WTC11 (cell line): ENCODE measurements around the gene PIGV. TPM values are rescaled to one million over a fixed set of nuclear protein-coding genes. Genes with fewer than 3 reads are reported as not detected.
A peak's percentile ranks its signal among the peaks of the same experiment; 100 is the strongest.

Source experiments
- ATAC-seq: fragments of 200-7000 bp; cut with Tn5 transposase; 2 replicates; pipeline ENCODE4 v1.10.0; 2021; ENCODE audit warnings: mild to moderate bottlenecking, moderate library complexity
- CTCF ChIA-PET: fragments of 300-600 bp; sonication (Branson Sonifier 250); formaldehyde crosslinking; loops from one replicate; lab custom pipeline; 2021; ENCODE audit warnings: antibody characterized with exemption; lab: Charles Lee
- POLR2A ChIA-PET: fragments of 350-600 bp; sonication (Branson Sonifier 250); formaldehyde crosslinking; loops from one replicate; lab custom pipeline; 2021; ENCODE audit warnings: antibody characterized with exemption; lab: Charles Lee
- DNase-seq: peaks from one replicate; pipeline ENCODE4 v3.0.0; 2021; ENCODE audit warnings: low spot score
- H3K27ac Mint-ChIP-seq: 2 replicates; pipeline ENCODE4 v1.8.0; 2021; ENCODE audit warnings: mixed read lengths
- H3K27me3 Mint-ChIP-seq: 2 replicates; pipeline ENCODE4 v1.8.0; 2021; ENCODE audit warnings: low read depth, mild to moderate bottlenecking, moderate library complexity, mixed read lengths
- H3K36me3 Mint-ChIP-seq: 2 replicates; pipeline ENCODE4 v1.8.0; 2021; ENCODE audit warnings: mixed read lengths
- H3K4me1 Mint-ChIP-seq: 2 replicates; pipeline ENCODE4 v1.8.0; 2022; ENCODE audit warnings: mixed read lengths
- H3K4me3 Mint-ChIP-seq: 2 replicates; pipeline ENCODE4 v1.8.0; 2021; ENCODE audit warnings: mild to moderate bottlenecking, moderate library complexity, mixed read lengths
- H3K9me3 Mint-ChIP-seq: 2 replicates; pipeline ENCODE4 v1.8.0; 2021; ENCODE audit warnings: mixed read lengths
- CREB1 ChIP-seq: sonication (generic); formaldehyde crosslinking; IDR thresholded peaks from 2 replicates; pipeline ENCODE4 v1.8.0; 2023; ENCODE audit warnings: mild to moderate bottlenecking, missing genetic modification reagents
- ELF4 ChIP-seq: sonication (generic); formaldehyde crosslinking; IDR thresholded peaks from 2 replicates; pipeline ENCODE4 v1.8.1; 2022; ENCODE audit warnings: low read depth, mild to moderate bottlenecking, moderate library complexity, missing genetic modification reagents
- ESRRA ChIP-seq: sonication (generic); formaldehyde crosslinking; IDR thresholded peaks from 2 replicates; pipeline ENCODE4 v1.8.1; 2022; ENCODE audit warnings: mild to moderate bottlenecking, missing genetic modification reagents, borderline replicate concordance
- ETV6 ChIP-seq: sonication (generic); formaldehyde crosslinking; IDR thresholded peaks from 2 replicates; pipeline ENCODE4 v1.8.1; 2022; ENCODE audit warnings: mild to moderate bottlenecking, missing genetic modification reagents
- GRHL2 ChIP-seq: fragments of 250-450 bp; sonication (Bioruptor Pico); IDR thresholded peaks from 2 replicates; pipeline ENCODE4 v1.8.0; 2022; ENCODE audit warnings: mild to moderate bottlenecking, moderate library complexity; ENCODE audit not compliant: insufficient replicate concordance, severe bottlenecking
- JUN ChIP-seq: sonication (generic); formaldehyde crosslinking; IDR thresholded peaks from 2 replicates; pipeline ENCODE4 v1.8.0; 2023; ENCODE audit warnings: mild to moderate bottlenecking, missing genetic modification reagents
- MXD4 ChIP-seq: fragments of 250-450 bp; sonication (Bioruptor Pico); IDR thresholded peaks from 2 replicates; pipeline ENCODE4 v1.8.0; 2021; ENCODE audit warnings: mild to moderate bottlenecking, moderate library complexity, borderline replicate concordance
- NFE2L1 ChIP-seq: sonication (generic); formaldehyde crosslinking; IDR thresholded peaks from 2 replicates; pipeline ENCODE4 v1.8.1; 2023; ENCODE audit warnings: missing genetic modification reagents
- NFYB ChIP-seq: sonication (generic); formaldehyde crosslinking; conservative IDR thresholded peaks from 2 replicates; pipeline ENCODE4 v1.8.0; 2022; ENCODE audit warnings: low read depth, missing genetic modification reagents
- NR1H2 ChIP-seq: sonication (generic); formaldehyde crosslinking; IDR thresholded peaks from 2 replicates; pipeline ENCODE4 v1.9.0; 2021; ENCODE audit warnings: mild to moderate bottlenecking, moderate library complexity, missing genetic modification reagents
- SP1 ChIP-seq: sonication (generic); formaldehyde crosslinking; conservative IDR thresholded peaks from 2 replicates; pipeline ENCODE4 v1.8.1; 2022; ENCODE audit warnings: missing genetic modification reagents
- TEAD1 ChIP-seq: sonication (generic); formaldehyde crosslinking; IDR thresholded peaks from 2 replicates; pipeline ENCODE4 v1.8.0; 2022; ENCODE audit warnings: mild to moderate bottlenecking, missing genetic modification reagents
- TEAD4 ChIP-seq: sonication (generic); formaldehyde crosslinking; IDR thresholded peaks from 2 replicates; pipeline ENCODE4 v1.8.0; 2022; ENCODE audit warnings: mild to moderate bottlenecking, missing genetic modification reagents
- ZNF138 ChIP-seq: sonication (generic); formaldehyde crosslinking; conservative IDR thresholded peaks from 2 replicates; pipeline ENCODE4 v1.8.1; 2022; ENCODE audit warnings: mild to moderate bottlenecking, moderate library complexity, missing genetic modification reagents
- ZNF317 ChIP-seq: sonication (generic); formaldehyde crosslinking; IDR thresholded peaks from 2 replicates; pipeline ENCODE4 v1.8.1; 2023; ENCODE audit warnings: low read depth, mild to moderate bottlenecking, moderate library complexity, missing genetic modification reagents, borderline replicate concordance
- ZNF416 ChIP-seq: fragments of 250-450 bp; sonication (Bioruptor Pico); IDR thresholded peaks from 2 replicates; pipeline ENCODE4 v1.9.0; 2021; ENCODE audit warnings: mild to moderate bottlenecking, inconsistent platforms
- total RNA-seq: library from RNA; stranded (reverse); gene quantifications from 3 replicates; pipeline ENCODE4 v1.2.3, GENCODE V29; 2021
- TF ChIP-seq, protein P1 (sequence below): fragments of 200-600 bp; IDR thresholded peaks from 2 replicates; pipeline ENCODE4 v1.8.0; 2022; ENCODE audit warnings: antibody characterized with exemption
- TF ChIP-seq, protein P2 (sequence below): sonication (generic); formaldehyde crosslinking; IDR thresholded peaks from 2 replicates; pipeline ENCODE4 v1.8.1; 2022; ENCODE audit warnings: mild to moderate bottlenecking, moderate library complexity, missing genetic modification reagents
- TF ChIP-seq, protein P3 (sequence below): fragments of 250-450 bp; sonication (Bioruptor Pico); IDR thresholded peaks from 2 replicates; pipeline ENCODE4 v1.8.0; 2021; ENCODE audit warnings: mild to moderate bottlenecking

PIGV gene
- total RNA-seq, 1 experiment from 2014 or later: 15.0 TPM

DNA sequence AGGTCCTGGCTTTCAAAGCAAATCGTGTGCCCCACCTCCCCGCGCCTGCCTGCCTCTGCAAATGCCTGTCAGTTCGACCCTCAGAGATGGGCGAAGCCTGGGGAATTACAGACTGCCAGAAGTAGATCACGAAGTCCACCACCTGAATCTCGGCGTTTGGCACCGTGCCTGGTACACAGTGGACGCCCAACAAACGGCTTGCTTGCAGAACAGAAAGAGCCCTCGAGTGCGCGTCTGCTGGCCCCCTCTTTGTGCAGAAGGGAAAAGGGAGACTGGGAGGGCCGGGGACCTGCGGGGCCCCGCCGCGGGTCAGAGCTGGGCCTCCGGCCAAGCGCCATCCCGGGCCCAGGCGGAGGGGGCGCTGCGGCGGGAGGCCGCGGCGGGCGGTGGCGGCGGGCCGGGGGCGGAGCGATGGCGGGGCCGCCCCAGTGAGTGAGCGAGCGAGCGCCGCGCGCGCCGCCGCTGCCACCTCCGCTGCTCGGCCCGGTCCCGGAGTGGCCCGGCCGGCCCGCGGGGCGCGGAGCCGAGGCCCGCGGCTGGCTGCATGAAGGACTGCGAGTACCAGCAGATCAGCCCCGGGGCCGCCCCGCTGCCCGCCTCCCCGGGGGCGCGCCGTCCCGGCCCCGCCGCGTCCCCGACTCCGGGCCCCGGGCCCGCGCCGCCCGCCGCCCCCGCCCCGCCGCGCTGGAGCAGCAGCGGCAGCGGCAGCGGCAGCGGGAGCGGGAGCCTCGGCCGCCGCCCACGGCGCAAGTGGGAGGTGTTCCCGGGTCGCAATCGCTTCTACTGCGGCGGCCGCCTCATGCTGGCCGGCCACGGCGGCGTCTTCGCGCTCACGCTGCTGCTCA, 38.7 kb downstream of the PIGV start, which contains the start of gene ZDHHC18:
Gene ZDHHC18, plus strand, starts transcription at position 428 of the 845 bp plus-strand sequence. Its CDS starts 117 bp downstream, at position 545.
- Mint-ChIP-seq H3K9me3 (peaks cover 6% of the 10 kb centered on the region), H3K27ac (no peak within 1 kb of the TSS), H3K4me1 (peaks cover 35% of the 10 kb centered on the region), H3K27me3 (peaks cover 2% of the 10 kb centered on the region; the same call in 1 of the 2 replicates), H3K4me3 (peak within 1 kb of the TSS; percentile 88), H3K36me3 (no peaks in the 10 kb centered on the region; the same call in 1 of the 2 replicates)
- peak; percentile 67 for DNase-seq
- no peak for TF ChIP-seq ZNF138
- TF ChIP-seq, protein P1, sequence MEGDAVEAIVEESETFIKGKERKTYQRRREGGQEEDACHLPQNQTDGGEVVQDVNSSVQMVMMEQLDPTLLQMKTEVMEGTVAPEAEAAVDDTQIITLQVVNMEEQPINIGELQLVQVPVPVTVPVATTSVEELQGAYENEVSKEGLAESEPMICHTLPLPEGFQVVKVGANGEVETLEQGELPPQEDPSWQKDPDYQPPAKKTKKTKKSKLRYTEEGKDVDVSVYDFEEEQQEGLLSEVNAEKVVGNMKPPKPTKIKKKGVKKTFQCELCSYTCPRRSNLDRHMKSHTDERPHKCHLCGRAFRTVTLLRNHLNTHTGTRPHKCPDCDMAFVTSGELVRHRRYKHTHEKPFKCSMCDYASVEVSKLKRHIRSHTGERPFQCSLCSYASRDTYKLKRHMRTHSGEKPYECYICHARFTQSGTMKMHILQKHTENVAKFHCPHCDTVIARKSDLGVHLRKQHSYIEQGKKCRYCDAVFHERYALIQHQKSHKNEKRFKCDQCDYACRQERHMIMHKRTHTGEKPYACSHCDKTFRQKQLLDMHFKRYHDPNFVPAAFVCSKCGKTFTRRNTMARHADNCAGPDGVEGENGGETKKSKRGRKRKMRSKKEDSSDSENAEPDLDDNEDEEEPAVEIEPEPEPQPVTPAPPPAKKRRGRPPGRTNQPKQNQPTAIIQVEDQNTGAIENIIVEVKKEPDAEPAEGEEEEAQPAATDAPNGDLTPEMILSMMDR: peak; percentile 51; the same call in 1 of the 2 replicates
- 0 out of 2 replicates have a peak, but pooled peaks have one; percentile 46 for TF ChIP-seq SP1 (CRISPR knock-in tag)
- TF ChIP-seq ETV6 (CRISPR knock-in tag): 0 out of 2 replicates have a peak, but pooled peaks have one; percentile 54
- 0 out of 2 replicates have a peak, but pooled peaks have one; percentile 43 for TF ChIP-seq ZNF416 (CRISPR knock-in tag)
- ATAC-seq: peak; percentile 88
- ChIA-PET CTCF (interaction anchor here (0.5 to 2.2 kb wide), 11 partner anchors 15 to 636 kb away, joined by 3 to 8 read pairs (median 4); partner anchors contain the start of gene CATSPER4), POLR2A (no interaction called here)

DNA sequence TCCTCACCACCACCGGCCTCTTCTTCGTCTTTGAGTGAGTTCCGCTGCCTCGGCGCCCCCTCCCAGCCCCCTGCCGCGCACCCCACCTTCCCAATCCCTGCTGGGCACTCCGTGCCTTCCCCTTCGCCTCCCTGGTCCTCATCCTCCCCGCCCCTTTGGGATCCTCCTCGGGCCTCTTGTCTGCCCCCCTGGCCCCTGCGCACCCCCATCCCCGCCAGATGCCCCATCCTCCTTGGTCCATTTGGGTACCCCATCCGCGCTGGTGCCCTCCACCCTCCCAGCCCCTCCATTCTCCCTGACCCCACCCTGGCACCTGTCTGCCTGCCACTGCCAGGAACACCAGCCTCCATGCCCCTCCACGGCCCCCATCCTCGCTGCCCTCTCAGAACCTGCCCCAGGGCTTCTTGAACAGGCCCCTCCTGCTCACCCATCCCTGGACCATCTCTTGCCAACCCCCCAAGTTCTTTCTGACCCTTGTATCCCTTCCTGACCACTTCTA, 39.4 kb downstream of the PIGV start:
- H3K4me1 Mint-ChIP-seq: peaks cover 35% of the 10 kb centered on the region
- H3K4me3 Mint-ChIP-seq: peak overlapping the region; percentile 77
- H3K36me3 Mint-ChIP-seq: no peaks in the 10 kb centered on the region; the same call in 1 of the 2 replicates
- CTCF ChIA-PET: no interaction called here
- no peak for DNase-seq
- peaks cover 2% of the 10 kb centered on the region; the same call in 1 of the 2 replicates for H3K27me3 Mint-ChIP-seq
- TF ChIP-seq MXD4 (CRISPR knock-in tag) (no peak), NFE2L1 (CRISPR knock-in tag) (no peak), ZNF138 (no peak), JUN (CRISPR knock-in tag) (no peak), ELF4 (CRISPR knock-in tag) (no peak), ETV6 (CRISPR knock-in tag) (no peak), CREB1 (CRISPR knock-in tag) (no peak), GRHL2 (CRISPR knock-in tag) (no peak), TEAD1 (no peak), ESRRA (CRISPR knock-in tag) (no peak), ZNF317 (CRISPR knock-in tag) (no peak), NFYB (CRISPR knock-in tag) (no peak), NR1H2 (no peak), TEAD4 (CRISPR knock-in tag) (no peak)
- TF ChIP-seq, protein P2, sequence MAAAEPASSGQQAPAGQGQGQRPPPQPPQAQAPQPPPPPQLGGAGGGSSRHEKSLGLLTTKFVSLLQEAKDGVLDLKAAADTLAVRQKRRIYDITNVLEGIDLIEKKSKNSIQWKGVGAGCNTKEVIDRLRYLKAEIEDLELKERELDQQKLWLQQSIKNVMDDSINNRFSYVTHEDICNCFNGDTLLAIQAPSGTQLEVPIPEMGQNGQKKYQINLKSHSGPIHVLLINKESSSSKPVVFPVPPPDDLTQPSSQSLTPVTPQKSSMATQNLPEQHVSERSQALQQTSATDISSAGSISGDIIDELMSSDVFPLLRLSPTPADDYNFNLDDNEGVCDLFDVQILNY (CRISPR knock-in tag): no peak
- TF ChIP-seq, protein P3, sequence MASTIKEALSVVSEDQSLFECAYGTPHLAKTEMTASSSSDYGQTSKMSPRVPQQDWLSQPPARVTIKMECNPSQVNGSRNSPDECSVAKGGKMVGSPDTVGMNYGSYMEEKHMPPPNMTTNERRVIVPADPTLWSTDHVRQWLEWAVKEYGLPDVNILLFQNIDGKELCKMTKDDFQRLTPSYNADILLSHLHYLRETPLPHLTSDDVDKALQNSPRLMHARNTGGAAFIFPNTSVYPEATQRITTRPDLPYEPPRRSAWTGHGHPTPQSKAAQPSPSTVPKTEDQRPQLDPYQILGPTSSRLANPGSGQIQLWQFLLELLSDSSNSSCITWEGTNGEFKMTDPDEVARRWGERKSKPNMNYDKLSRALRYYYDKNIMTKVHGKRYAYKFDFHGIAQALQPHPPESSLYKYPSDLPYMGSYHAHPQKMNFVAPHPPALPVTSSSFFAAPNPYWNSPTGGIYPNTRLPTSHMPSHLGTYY (CRISPR knock-in tag): no peak
- TF ChIP-seq, all 79 proteins: peak for 0
- no peak for ATAC-seq
- no peak overlapping the region for H3K27ac Mint-ChIP-seq
- POLR2A ChIA-PET: no interaction called here
- H3K9me3 Mint-ChIP-seq: peaks cover 6% of the 10 kb centered on the region
